Mesothelial cell of epicardium (in vitro differentiated cells): ENCODE data around the gene XPA. TPM values are rescaled to one million over a fixed set of nuclear protein-coding genes. Genes with fewer than 3 reads are reported as not detected.

Source experiments
- DNase-seq, 2 experiments: peaks; one replicate each; pipeline ENCODE4 v3.0.0; 2021; ENCODE audit warnings: low spot score in 2 of 2; ENCODE audit not compliant: unreplicated experiment in 2 of 2
- H3K27ac Mint-ChIP-seq: 2 replicates; pipeline ENCODE4 v1.8.0; 2021; ENCODE audit warnings: mixed read lengths
- H3K27me3 Mint-ChIP-seq: 2 replicates; pipeline ENCODE4 v1.8.0; 2021; ENCODE audit warnings: low read depth, mixed read lengths
- H3K36me3 Mint-ChIP-seq: 2 replicates; pipeline ENCODE4 v1.8.0; 2021; ENCODE audit warnings: mixed read lengths
- H3K4me1 Mint-ChIP-seq: 2 replicates; pipeline ENCODE4 v1.8.0; 2021; ENCODE audit warnings: mixed read lengths
- H3K4me3 Mint-ChIP-seq: 2 replicates; pipeline ENCODE4 v1.8.0; 2021; ENCODE audit warnings: mild to moderate bottlenecking, moderate library complexity, mixed read lengths
- H3K9me3 Mint-ChIP-seq: 2 replicates; pipeline ENCODE4 v1.8.0; 2021; ENCODE audit warnings: mixed read lengths
- CTCF ChIP-seq: fragments of 200-600 bp; sonication (generic); IDR thresholded peaks from one replicate; pipeline ENCODE4 v1.5.0; 2021; ENCODE audit warnings: antibody characterized with exemption; ENCODE audit not compliant: unreplicated experiment
- total RNA-seq: library from RNA; stranded (reverse); gene quantifications from 3 replicates; pipeline ENCODE4 v1.2.1, GENCODE V29; 2021

The XPA gene
- total RNA-seq, 1 donor from 2014 or later: 17.5 TPM

DNA sequence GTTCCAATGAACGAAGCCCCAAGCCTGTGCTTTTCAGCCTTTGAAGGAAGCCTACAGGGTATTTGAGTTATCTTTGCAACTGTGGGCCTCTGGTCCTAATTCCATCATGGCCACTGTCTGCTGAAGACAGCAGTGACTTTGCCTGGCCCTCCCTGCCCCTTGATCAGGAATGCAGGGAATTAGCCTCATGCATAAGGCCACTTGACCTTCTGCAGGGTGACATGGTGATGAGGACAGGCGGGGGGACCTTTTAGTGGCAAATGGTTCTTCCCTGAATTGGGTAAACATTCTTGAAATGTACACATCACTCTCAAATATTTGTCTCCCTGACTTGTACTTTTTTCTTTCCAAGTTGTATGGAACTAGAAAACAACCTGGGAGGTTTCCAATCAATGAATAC, 25.2 kb upstream of the XPA start:
- no peak for DNase-seq
- no peak overlapping the region for H3K27ac Mint-ChIP-seq
- H3K36me3 Mint-ChIP-seq: no peaks in the 10 kb centered on the region
- peaks cover 4% of the 10 kb centered on the region for H3K9me3 Mint-ChIP-seq
- no peak for TF ChIP-seq CTCF
- no peaks in the 10 kb centered on the region for H3K4me1 Mint-ChIP-seq
- H3K27me3 Mint-ChIP-seq: peaks cover 52% of the 10 kb centered on the region
- H3K4me3 Mint-ChIP-seq: no peak overlapping the region

GRCh38 chr9:97721396-97721795, 24.3 kb upstream of the XPA start:
- TF ChIP-seq CTCF: no peak
- Mint-ChIP-seq H3K9me3 (peaks cover 4% of the 10 kb centered on the region), H3K27me3 (peaks cover 48% of the 10 kb centered on the region), H3K36me3 (no peaks in the 10 kb centered on the region), H3K27ac (no peak overlapping the region), H3K4me1 (no peaks in the 10 kb centered on the region), H3K4me3 (no peak overlapping the region)
- DNase-seq: no peak

DNA sequence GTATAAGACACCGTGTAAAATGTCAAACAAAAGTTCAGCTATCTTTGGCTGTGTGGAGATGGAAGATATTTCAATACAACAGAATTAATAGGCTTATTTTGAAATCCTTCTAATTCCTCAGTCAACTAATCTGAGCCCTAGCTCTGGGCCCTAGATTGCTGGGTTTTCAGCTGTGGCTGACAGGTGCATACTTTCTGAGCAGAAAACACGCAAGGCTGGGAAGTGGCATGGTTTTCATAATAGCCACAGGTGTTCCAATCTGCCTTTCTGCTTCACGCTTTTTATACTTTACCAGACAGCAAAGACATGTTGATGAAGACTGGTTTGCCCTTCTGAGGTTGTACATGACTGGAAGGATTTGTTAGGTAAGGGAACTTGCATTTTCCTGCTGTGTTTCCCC, 20.7 kb upstream of the XPA start:
- Mint-ChIP-seq H3K27me3 (peaks cover 29% of the 10 kb centered on the region), H3K9me3 (peaks cover 4% of the 10 kb centered on the region), H3K27ac (no peak overlapping the region)

GRCh38 chr9:97714435-97714834, 17.3 kb upstream of the XPA start:
- Mint-ChIP-seq H3K27ac (no peak overlapping the region), H3K4me1 (peaks cover 9% of the 10 kb centered on the region), H3K27me3 (peaks cover 24% of the 10 kb centered on the region), H3K9me3 (no peaks in the 10 kb centered on the region), H3K4me3 (no peak overlapping the region), H3K36me3 (no peaks in the 10 kb centered on the region)
- no peak for DNase-seq
- no peak for TF ChIP-seq CTCF

More for the DNA sequence above, 20.7 kb upstream of the XPA start:
- no peak for TF ChIP-seq CTCF
- DNase-seq: no peak
- no peaks in the 10 kb centered on the region for H3K4me1 Mint-ChIP-seq
- no peak overlapping the region for H3K4me3 Mint-ChIP-seq
- no peaks in the 10 kb centered on the region for H3K36me3 Mint-ChIP-seq

GRCh38 chr9:97711223-97711626, 14.1 kb upstream of the XPA start:
- Mint-ChIP-seq H3K9me3 (no peaks in the 10 kb centered on the region), H3K4me1 (peaks cover 9% of the 10 kb centered on the region), H3K27me3 (peaks cover 36% of the 10 kb centered on the region), H3K36me3 (no peaks in the 10 kb centered on the region), H3K4me3 (no peak overlapping the region), H3K27ac (no peak overlapping the region)
- DNase-seq: no peak
- TF ChIP-seq CTCF: no peak
